AML-193 (cell line): Measurements from ENCODE around the gene UBXN6.

Source experiments
- DNase-seq, 2 experiments: peaks; one replicate each; lab custom pipeline; 2025; lab: John Stamatoyannopoulos, UW

The UBXN6 gene

DNA sequence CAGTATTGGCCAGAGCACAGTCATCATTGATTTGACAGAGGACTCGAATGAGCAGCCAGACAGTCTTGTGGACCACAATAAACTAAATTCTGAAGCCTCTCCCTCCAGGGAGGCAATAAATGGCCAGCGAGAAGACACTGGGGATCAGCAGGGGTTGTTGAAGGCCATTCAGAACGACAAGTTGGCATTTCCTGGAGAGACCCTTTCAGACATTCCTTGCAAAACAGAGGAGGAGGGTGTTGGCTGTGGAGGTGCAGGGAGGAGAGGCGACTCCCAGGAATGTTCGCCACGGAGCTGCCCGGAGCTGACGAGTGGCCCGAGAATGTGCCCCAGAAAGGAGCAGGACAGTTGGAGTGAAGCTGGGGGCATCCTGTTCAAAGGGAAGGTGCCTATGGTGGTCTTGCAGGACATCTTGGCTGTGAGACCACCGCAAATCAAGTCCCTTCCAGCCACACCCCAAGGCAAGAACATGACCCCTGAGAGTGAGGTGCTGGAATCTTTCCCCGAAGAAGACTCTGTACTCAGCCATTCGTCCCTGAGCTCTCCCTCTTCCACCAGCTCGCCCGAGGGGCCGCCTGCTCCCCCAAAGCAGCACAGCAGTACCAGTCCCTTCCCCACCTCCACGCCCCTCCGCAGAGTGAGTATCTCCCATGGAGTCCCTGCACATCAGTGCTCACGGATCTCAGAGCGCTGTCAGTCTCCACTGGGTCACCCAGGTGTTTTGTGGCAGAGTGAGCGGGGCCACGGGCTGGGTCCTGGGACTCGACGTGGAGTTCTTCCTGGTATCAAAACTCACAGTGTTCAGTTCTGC, 48.3 kb downstream of the UBXN6 start:
- DNase-seq: no peak

GRCh38 chr19:4406626-4407025, 51.0 kb downstream of the UBXN6 start:
- DNase-seq: no peak

- DNase-seq: no peak
Measured at GRCh38 chr19:4405977-4406376, 51.6 kb downstream of the UBXN6 start.

DNA sequence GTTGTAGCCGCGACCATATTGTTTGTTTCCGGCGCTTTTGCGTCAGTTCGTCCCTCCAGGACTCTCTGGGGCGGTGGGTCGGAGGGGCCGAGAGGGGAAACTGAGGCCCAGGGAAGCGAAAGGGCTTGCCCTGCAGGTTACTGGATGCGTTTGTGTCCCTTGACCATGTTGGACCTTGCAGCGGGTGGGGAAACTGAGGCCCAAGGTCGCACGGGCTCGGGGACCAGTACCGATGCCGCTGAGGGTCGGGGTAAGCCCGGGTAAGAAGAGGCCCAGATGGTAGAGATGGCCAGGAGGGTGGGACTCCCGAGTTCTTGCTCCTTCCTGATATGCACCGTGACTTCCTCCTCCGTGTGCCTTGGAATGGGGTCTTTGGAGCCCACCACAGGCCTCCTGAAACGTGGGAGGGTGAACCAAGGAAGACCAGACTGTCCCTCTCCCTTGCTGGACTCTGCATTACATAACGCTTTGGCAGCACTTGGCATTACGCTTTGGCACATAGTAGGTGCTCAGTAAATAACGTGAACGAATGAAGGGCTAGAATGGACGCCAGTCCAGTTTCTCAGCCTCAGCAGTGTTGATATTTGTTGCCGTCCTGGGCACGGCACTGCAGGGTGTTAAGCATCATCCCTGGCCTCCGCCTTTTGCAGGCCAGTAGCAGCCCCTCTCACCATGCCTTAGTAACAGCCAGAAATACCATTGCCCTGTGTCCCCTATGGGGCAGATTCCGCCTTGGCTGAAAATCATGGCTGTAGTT, 54.4 kb downstream of the UBXN6 start:
- no peak for DNase-seq

DNA sequence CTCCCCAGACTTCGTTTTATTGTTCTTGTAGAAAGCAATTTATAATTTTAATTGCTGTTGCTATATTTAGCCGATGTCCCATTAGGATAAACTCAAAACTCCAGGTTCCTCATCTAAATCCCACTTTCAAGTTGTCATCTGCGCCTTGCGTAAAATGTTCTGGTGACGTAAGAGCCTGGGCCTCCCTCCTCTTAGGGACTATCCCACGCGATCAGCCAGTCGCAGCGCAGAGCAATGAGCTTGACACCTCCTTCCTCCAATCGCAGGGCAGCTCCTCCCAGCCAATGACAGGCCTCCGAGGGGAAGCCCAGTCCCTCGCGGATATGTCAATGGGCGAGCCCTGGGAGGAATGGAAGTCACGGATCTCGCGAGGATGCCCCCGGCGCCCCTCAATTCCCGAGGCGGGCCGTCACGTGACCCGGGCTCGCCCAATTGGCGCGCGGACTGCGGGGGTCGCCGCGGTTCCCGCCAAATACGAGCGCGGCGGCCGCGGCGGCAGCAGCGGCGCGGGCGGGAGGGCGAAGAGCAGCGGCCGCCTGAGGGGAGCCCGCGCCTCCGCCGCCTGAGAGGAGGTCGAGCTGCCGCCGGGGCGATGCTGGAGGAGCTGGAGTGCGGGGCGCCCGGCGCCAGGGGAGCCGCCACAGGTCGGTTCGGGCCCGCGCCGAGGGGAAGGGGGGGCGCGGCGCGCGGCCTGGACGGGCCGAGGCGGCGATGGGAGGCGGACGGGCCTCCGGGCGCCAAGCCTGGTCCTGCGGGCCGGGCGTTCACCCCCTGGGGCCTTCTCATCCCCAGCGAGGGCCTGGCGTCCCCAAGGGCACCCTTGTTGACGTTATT, 55.2 kb downstream of the UBXN6 start, which contains the start of gene CHAF1A:
TSS of gene CHAF1A (plus strand) at position 470 of the 834 bp plus-strand sequence. CDS start at position 593, 123 bp downstream.
- DNase-seq: peak; percentile 98 to 99

DNA sequence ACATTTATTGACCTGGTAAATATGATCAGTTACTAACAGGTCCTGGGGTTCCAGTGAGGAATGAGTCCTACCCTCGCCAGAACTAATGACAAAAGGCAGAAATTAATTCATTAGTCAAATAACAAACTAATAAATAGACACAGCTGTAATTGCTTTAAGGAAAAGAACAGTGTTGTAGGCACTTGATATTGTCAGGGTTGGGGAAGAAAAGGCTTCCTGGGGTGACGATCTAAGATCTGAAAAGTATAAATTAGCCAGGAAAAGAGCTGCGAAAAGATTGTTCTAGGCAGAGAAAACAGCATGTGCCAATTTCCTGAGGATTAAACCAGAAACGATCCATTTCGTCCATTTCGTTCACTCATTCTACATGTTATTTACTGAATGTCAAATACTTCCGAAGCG, 55.8 kb downstream of the UBXN6 start:
- no peak for DNase-seq

DNA sequence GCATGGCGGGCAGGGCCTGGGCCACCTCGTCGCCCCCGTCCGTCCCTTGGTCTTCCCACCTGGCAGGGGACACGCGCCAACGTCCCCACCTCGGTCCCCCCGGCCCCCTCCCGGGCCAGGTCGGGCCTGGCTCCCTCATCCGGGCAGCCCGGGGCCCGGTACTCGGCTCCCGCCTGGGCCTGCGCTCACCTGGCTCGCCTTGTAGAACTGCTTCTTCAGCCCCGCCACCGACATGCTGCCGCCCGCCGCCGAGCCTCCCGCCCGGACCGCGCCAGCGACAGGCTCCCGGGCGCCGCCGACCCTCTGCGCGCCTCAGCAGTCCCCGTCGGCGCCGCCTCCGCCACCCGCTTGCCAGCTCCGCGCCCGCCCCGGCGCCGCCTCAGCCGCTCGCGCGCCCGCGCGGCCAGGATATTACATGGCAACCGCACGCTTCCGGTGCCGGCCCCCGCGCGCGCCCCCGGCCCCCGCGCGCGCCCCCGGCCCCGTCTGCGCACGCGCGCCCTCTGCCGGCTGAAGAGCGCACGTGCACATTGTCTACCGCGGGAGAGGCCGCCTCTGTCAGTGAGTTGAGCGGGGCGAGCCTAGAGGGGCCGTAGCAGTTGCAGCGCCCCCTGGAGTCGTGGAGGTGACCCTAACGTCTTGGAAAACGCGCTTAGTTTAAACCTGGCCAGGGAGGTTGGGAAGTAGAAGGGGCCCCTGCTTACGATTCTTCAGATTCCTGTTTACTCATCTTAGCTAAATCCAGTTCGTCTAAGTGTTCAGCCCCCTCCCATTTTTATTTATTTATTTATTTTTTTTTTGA, 57.3 kb downstream of the UBXN6 start, which contains the start of gene SH3GL1:
TSS of gene SH3GL1 (minus strand) at position 413 of the 802 bp plus-strand sequence. CDS start at position 234, 179 bp downstream.
- DNase-seq: peak; percentile 85 to 92

GRCh38 chr19:4399812-4400134, 57.8 kb downstream of the UBXN6 start:
- peak; percentile 17 to 24 for DNase-seq

GRCh38 chr19:4396949-4397783, 60.4 kb downstream of the UBXN6 start:
- no peak for DNase-seq
